ENCODE measurements around the gene HAUS6. TPM values are rescaled to one million over a fixed set of nuclear protein-coding genes. Genes with fewer than 3 reads are reported as not detected.

Gene HAUS6
- total and polyA plus RNA-seq, 2 of the 13 experiments (the other 11 are each of a cell fraction or from before 2014, with no cell fraction given): 9.8 to 31.1 TPM

- TF ChIP-seq ZNF773 (CRISPR knock-in tag; IDR thresholded peaks at IDR 0.05; ENCODE audit: borderline replicate concordance) (peak; percentile 40; the same call in 1 of the 2 replicates), LCORL (IDR thresholded peaks at IDR 0.05) (no peak), LCORL (CRISPR knock-in tag; IDR thresholded peaks at IDR 0.05) (peak; percentile 84), ZNF746 (CRISPR knock-in tag; IDR thresholded peaks at IDR 0.05) (peak; percentile 86), HOMEZ (CRISPR knock-in tag; IDR thresholded peaks at IDR 0.05; ENCODE audit: low read depth) (peak; percentile 89; the same call in 1 of the 2 replicates), ZNF569 (CRISPR knock-in tag; IDR thresholded peaks at IDR 0.05; ENCODE audit: borderline replicate concordance) (no peak), ELF1 (CRISPR knock-in tag; IDR thresholded peaks at IDR 0.05) (peak; percentile 81), RBM39 (IDR thresholded peaks at IDR 0.05; ENCODE audit: low read depth, low read length, poor library complexity, severe bottlenecking) (peak; percentile 65), PHF21A (CRISPR knock-in tag; IDR thresholded peaks at IDR 0.05) (0 out of 2 replicates have a peak, but pooled peaks have one; percentile 77), CTCF (CRISPR knock-in tag; IDR thresholded peaks at IDR 0.05) (peak; percentile 98), DDIT3 (CRISPR knock-in tag; IDR thresholded peaks at IDR 0.05) (0 out of 2 replicates have a peak, but pooled peaks have one; percentile 29), MAFG (CRISPR knock-in tag; IDR thresholded peaks at IDR 0.05) (no peak), ZNF572 (CRISPR knock-in tag; IDR thresholded peaks at IDR 0.05) (0 out of 2 replicates have a peak, but pooled peaks have one; percentile 58), ZNF407 (CRISPR knock-in tag; IDR thresholded peaks at IDR 0.05; ENCODE audit: not compliant biosample characterization) (peak; percentile 66), SIX4 (CRISPR knock-in tag; IDR thresholded peaks at IDR 0.05) (peak; percentile 50)
These were observed 53.5 kb downstream of the HAUS6 start, which contains the start of gene RRAGA (continued) for GRCh38 chr9:19048966-19049916.

All from HepG2 (cell line).